Measurements from ENCODE around the gene MYO10. TPM values are rescaled to one million over a fixed set of nuclear protein-coding genes. Genes with fewer than 3 reads are reported as not detected.

The MYO10 gene
- total RNA-seq, 2 experiments from 2014 or later, result not detected

GRCh38 chr5:16903480-16904300 lies 32.4 kb downstream of the MYO10 start:
- no peaks in the 10 kb centered on the region for H3K9me3 Mint-ChIP-seq
- H3K27me3 Mint-ChIP-seq, result peaks cover 13% of the 10 kb centered on the region
- TF ChIP-seq CTCF (IDR thresholded peaks at IDR 0.05), result no peak
- H3K27me3 ChIP-seq (ENCODE audit: control insufficient read depth in 1 of 2, insufficient read depth in 2 of 2, low read length in 2 of 2), result peaks cover 0 to 3% of the 10 kb centered on the region in 2 experiments
- H3K4me3 Mint-ChIP-seq, result no peak overlapping the region
- no peaks in the 10 kb centered on the region for H3K36me3 ChIP-seq (ENCODE audit: insufficient read depth, low read length)
- ChIA-PET POLR2A (no interaction called here), CTCF (no interaction called here)
- intact Hi-C loops (cut with DNase I, micrococcal nuclease), result no loop called here
- no peaks in the 10 kb centered on the region for H3K9me3 ChIP-seq (ENCODE audit: control insufficient read depth in 1 of 2, insufficient read depth in 1 of 2, low read length in 2 of 2)
- H3K36me3 Mint-ChIP-seq (ENCODE audit: low read depth), result no peaks in the 10 kb centered on the region
- H3K27ac ChIP-seq (ENCODE audit: low read depth in 1 of 2, low read length in 2 of 2), result no peak overlapping the region
- no peaks in the 10 kb centered on the region for H3K4me1 ChIP-seq (ENCODE audit: insufficient read depth, low read length)
- H3K27ac Mint-ChIP-seq, result no peak overlapping the region
- no peak overlapping the region for H3K4me3 ChIP-seq (ENCODE audit: low read length)
- H3K4me1 Mint-ChIP-seq (ENCODE audit: low read depth), result no peaks in the 10 kb centered on the region
- no peak for ATAC-seq (ENCODE audit: poor library complexity)
- DNase-seq, result no peak

GRCh38 chr5:16902846-16903245 lies 33.2 kb downstream of the MYO10 start:
- Mint-ChIP-seq H3K4me1 (ENCODE audit: low read depth) (no peaks in the 10 kb centered on the region), H3K27ac (no peak overlapping the region), H3K27me3 (peaks cover 13% of the 10 kb centered on the region), H3K36me3 (ENCODE audit: low read depth) (no peaks in the 10 kb centered on the region), H3K4me3 (no peak overlapping the region), H3K9me3 (no peaks in the 10 kb centered on the region)
- POLR2A ChIA-PET, result no interaction called here
- no peaks in the 10 kb centered on the region for H3K9me3 ChIP-seq (ENCODE audit: control insufficient read depth in 1 of 2, insufficient read depth in 1 of 2, low read length in 2 of 2)
- H3K27ac ChIP-seq (ENCODE audit: low read depth in 1 of 2, low read length in 2 of 2), result no peak overlapping the region
- H3K4me3 ChIP-seq (ENCODE audit: low read length), result no peak overlapping the region
- intact Hi-C loops (cut with DNase I, micrococcal nuclease), result no loop called here
- no peak for TF ChIP-seq CTCF (IDR thresholded peaks at IDR 0.05)
- DNase-seq, result no peak
- H3K36me3 ChIP-seq (ENCODE audit: insufficient read depth, low read length), result no peaks in the 10 kb centered on the region
- H3K27me3 ChIP-seq (ENCODE audit: control insufficient read depth in 1 of 2, insufficient read depth in 2 of 2, low read length in 2 of 2), result peaks cover 0 to 3% of the 10 kb centered on the region in 2 experiments
- no peaks in the 10 kb centered on the region for H3K4me1 ChIP-seq (ENCODE audit: insufficient read depth, low read length)
- CTCF ChIA-PET, result no interaction called here
- ATAC-seq (ENCODE audit: poor library complexity), result no peak

GRCh38 chr5:16901021-16901644 lies 35.0 kb downstream of the MYO10 start:
- peaks cover 13% of the 10 kb centered on the region for H3K27me3 Mint-ChIP-seq
- Histone ChIP-seq H3K9me3 (ENCODE audit: control insufficient read depth in 1 of 2, insufficient read depth in 1 of 2, low read length in 2 of 2) (no peaks in the 10 kb centered on the region), H3K4me3 (ENCODE audit: low read length) (no peak overlapping the region), H3K36me3 (ENCODE audit: insufficient read depth, low read length) (no peaks in the 10 kb centered on the region), H3K4me1 (ENCODE audit: insufficient read depth, low read length) (no peaks in the 10 kb centered on the region), H3K27me3 (ENCODE audit: control insufficient read depth in 1 of 2, insufficient read depth in 2 of 2, low read length in 2 of 2) (peaks cover 0 to 3% of the 10 kb centered on the region in 2 experiments), H3K27ac (ENCODE audit: low read depth in 1 of 2, low read length in 2 of 2) (no peak overlapping the region)
- no peak overlapping the region for H3K4me3 Mint-ChIP-seq
- POLR2A ChIA-PET, result no interaction called here
- no peaks in the 10 kb centered on the region for H3K36me3 Mint-ChIP-seq (ENCODE audit: low read depth)
- no peak for DNase-seq
- TF ChIP-seq CTCF (IDR thresholded peaks at IDR 0.05), result no peak
- H3K9me3 Mint-ChIP-seq, result no peaks in the 10 kb centered on the region
- intact Hi-C loops (cut with DNase I, micrococcal nuclease), result no loop called here
- no peaks in the 10 kb centered on the region for H3K4me1 Mint-ChIP-seq (ENCODE audit: low read depth)
- CTCF ChIA-PET, result no interaction called here
- H3K27ac Mint-ChIP-seq, result no peak overlapping the region
- ATAC-seq (ENCODE audit: poor library complexity), result no peak

Data from CD4-positive, alpha-beta T cell (primary cell).